Cardiac fibroblast (primary cell): Measurements from ENCODE around the gene FAM221B.

Source experiments
- DNase-seq, 2 donors: peaks; one replicate each; pipeline versions ENCODE4 v3.0.0 to v3.0.0-alpha.2; 2010; ENCODE audit warnings: low read depth in 2 of 2
- H3K4me3 ChIP-seq, 2 donors: replicated peaks in 1 of 2; 1 replicate in 1 of 2; 2 replicates in 1 of 2; pipeline ENCODE4 v1.5.1; 2011; ENCODE audit warnings: low read depth in 2 of 2, low read length in 2 of 2, mild to moderate bottlenecking in 2 of 2, moderate library complexity in 1 of 2
- TF ChIP-seq, protein P1 (sequence below): IDR thresholded peaks from one replicate; pipeline ENCODE4 v1.5.1; 2011; ENCODE audit warnings: low read depth, mild to moderate bottlenecking, low read length, inconsistent platforms

The FAM221B gene

GRCh38 chr9:35771534-35771933 lies 57.0 kb downstream of the FAM221B start:
- peak; percentile 63 to 66 for DNase-seq
- TF ChIP-seq, protein P1, sequence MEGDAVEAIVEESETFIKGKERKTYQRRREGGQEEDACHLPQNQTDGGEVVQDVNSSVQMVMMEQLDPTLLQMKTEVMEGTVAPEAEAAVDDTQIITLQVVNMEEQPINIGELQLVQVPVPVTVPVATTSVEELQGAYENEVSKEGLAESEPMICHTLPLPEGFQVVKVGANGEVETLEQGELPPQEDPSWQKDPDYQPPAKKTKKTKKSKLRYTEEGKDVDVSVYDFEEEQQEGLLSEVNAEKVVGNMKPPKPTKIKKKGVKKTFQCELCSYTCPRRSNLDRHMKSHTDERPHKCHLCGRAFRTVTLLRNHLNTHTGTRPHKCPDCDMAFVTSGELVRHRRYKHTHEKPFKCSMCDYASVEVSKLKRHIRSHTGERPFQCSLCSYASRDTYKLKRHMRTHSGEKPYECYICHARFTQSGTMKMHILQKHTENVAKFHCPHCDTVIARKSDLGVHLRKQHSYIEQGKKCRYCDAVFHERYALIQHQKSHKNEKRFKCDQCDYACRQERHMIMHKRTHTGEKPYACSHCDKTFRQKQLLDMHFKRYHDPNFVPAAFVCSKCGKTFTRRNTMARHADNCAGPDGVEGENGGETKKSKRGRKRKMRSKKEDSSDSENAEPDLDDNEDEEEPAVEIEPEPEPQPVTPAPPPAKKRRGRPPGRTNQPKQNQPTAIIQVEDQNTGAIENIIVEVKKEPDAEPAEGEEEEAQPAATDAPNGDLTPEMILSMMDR, result no peak
- H3K4me3 ChIP-seq, result no peak overlapping the region

- TF ChIP-seq, protein P1, result no peak
- no peak for DNase-seq
- H3K4me3 ChIP-seq, result no peak overlapping the region
These were observed 57.5 kb downstream of the FAM221B start for GRCh38 chr9:35771075-35771433.

GRCh38 chr9:35769763-35770162 lies 58.8 kb downstream of the FAM221B start:
- no peak overlapping the region for H3K4me3 ChIP-seq
- DNase-seq, result no peak
- TF ChIP-seq, protein P1, result no peak

GRCh38 chr9:35767458-35767857 lies 61.1 kb downstream of the FAM221B start:
- DNase-seq, result no peak
- H3K4me3 ChIP-seq, result no peak overlapping the region
- TF ChIP-seq, protein P1, result no peak

DNA sequence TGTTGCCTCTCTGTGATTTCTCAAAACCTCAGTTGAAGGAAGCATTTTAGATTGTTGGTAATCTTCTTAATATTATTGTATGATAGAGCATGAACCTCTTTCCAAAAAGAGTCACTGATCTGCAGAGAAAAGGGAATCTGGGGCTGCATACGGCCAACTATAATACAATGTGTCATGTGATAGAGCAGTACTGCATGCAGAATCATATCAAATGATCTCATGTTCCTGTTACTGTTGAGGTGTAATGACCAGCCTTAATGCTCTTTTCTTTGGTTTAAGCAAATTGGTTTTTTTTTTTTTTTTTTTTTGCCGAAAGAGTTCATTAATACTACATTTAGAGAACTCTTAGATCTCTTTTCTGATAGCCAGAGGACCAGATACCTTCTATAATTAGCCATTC lies 61.5 kb downstream of the FAM221B start:
- TF ChIP-seq, protein P1, result no peak
- no peak for DNase-seq
- H3K4me3 ChIP-seq, result no peak overlapping the region
